COLO668 (cell line): ENCODE results near the gene UBE2C.
"Not testable (repeated sequence)": the region's sequence is repeated elsewhere in the genome, so short reads cannot be mapped to it uniquely, and the experiment has no call there.

Experiments
- DNase-seq: peaks from one replicate; lab custom pipeline; 2025; ENCODE audit not compliant: unreplicated experiment; lab: John Stamatoyannopoulos, UW

UBE2C gene

GRCh38 chr20:45812157-45813005 lies at the start of gene UBE2C:
TSS of gene UBE2C (plus strand) at chr20:45812644. CDS start at chr20:45812696, 52 bp downstream.
- peak; percentile 98 for DNase-seq

GRCh38 chr20:45764618-45765282 lies 47.7 kb upstream of the UBE2C start:
- not testable (repeated sequence) for DNase-seq

GRCh38 chr20:45765307-45765875 lies 47.1 kb upstream of the UBE2C start:
- no peak for DNase-seq

- DNase-seq = no peak
These were observed 46.5 kb upstream of the UBE2C start for GRCh38 chr20:45765980-45766379.

GRCh38 chr20:45768479-45768878 lies 44.0 kb upstream of the UBE2C start:
- DNase-seq = no peak

GRCh38 chr20:45771182-45771759 lies 41.2 kb upstream of the UBE2C start:
- peak; percentile 84 for DNase-seq

- DNase-seq = no peak
These were observed 39.8 kb upstream of the UBE2C start for GRCh38 chr20:45772693-45773092.

GRCh38 chr20:45774945-45775344 lies 37.5 kb upstream of the UBE2C start:
- no peak for DNase-seq

- no peak for DNase-seq
These were observed 37.0 kb upstream of the UBE2C start for GRCh38 chr20:45775411-45775810.

GRCh38 chr20:45776931-45777330 lies 35.5 kb upstream of the UBE2C start:
- no peak for DNase-seq

- DNase-seq = no peak
These were observed 33.2 kb upstream of the UBE2C start for GRCh38 chr20:45779011-45779915.

GRCh38 chr20:45780159-45780558 lies 32.3 kb upstream of the UBE2C start:
- no peak for DNase-seq

GRCh38 chr20:45781391-45781931 lies 31.0 kb upstream of the UBE2C start:
- DNase-seq = no peak

- DNase-seq = no peak
These were observed 29.6 kb upstream of the UBE2C start for GRCh38 chr20:45782890-45783289.

GRCh38 chr20:45783656-45784294 lies 28.7 kb upstream of the UBE2C start:
- no peak for DNase-seq

GRCh38 chr20:45788351-45788750 lies 24.1 kb upstream of the UBE2C start:
- DNase-seq = no peak

- peak; percentile 37 for DNase-seq
These were observed 19.9 kb upstream of the UBE2C start for GRCh38 chr20:45792317-45793118.

GRCh38 chr20:45796337-45797065 lies 15.9 kb upstream of the UBE2C start:
- DNase-seq = no peak
